Karpas-422 (cell line): ENCODE results near the gene CDH2. TPM values are rescaled to one million over a fixed set of nuclear protein-coding genes. Genes with fewer than 3 reads are reported as not detected.

Experiments used
- DNase-seq: peaks from one replicate; pipeline ENCODE4 v3.0.0-alpha.2; 2015
- H2AFZ ChIP-seq: fragments of 200-600 bp; sonication (generic); 2 replicates; pipeline ENCODE4 v1.6.1; 2014; ENCODE audit warnings: antibody characterized with exemption, low read length, mixed read lengths
- H3K27ac ChIP-seq: fragments of 200-600 bp; sonication (generic); 2 replicates; pipeline ENCODE4 v1.5.1; 2014; ENCODE audit warnings: mild to moderate bottlenecking, low read length, moderate library complexity
- H3K27me3 ChIP-seq: fragments of 200-600 bp; sonication (generic); 2 replicates; pipeline ENCODE4 v1.6.1; 2014; ENCODE audit warnings: low read length, mixed read lengths
- H3K36me3 ChIP-seq: fragments of 200-600 bp; sonication (generic); 2 replicates; pipeline ENCODE4 v1.6.1; 2014; ENCODE audit warnings: low read length, mixed read lengths; ENCODE audit not compliant: insufficient read depth
- H3K4me1 ChIP-seq: fragments of 200-600 bp; sonication (generic); 2 replicates; pipeline ENCODE4 v1.6.1; 2014; ENCODE audit warnings: mild to moderate bottlenecking, low read length, mixed read lengths
- H3K4me2 ChIP-seq: fragments of 200-600 bp; sonication (generic); 2 replicates; pipeline ENCODE4 v1.6.1; 2014; ENCODE audit warnings: low read length, low read depth, mild to moderate bottlenecking; ENCODE audit not compliant: poor library complexity, severe bottlenecking
- H3K4me3 ChIP-seq: fragments of 200-600 bp; sonication (generic); 2 replicates; pipeline ENCODE4 v1.5.1; 2014; ENCODE audit warnings: mild to moderate bottlenecking, antibody characterized with exemption, low read length, mixed read lengths
- H3K79me2 ChIP-seq: fragments of 200-600 bp; sonication (generic); 2 replicates; pipeline ENCODE4 v1.6.1; 2014; ENCODE audit warnings: mild to moderate bottlenecking, low read length, mixed read lengths
- H3K9ac ChIP-seq: fragments of 200-600 bp; sonication (generic); 2 replicates; pipeline ENCODE4 v1.6.0; 2014; ENCODE audit warnings: low read length
- H3K9me2 ChIP-seq: fragments of 200-600 bp; sonication (generic), shearing (Covaris generic); replicated peaks from 2 replicates; pipeline ENCODE4 v1.6.0; 2014; ENCODE audit warnings: mild to moderate bottlenecking, low read length, moderate library complexity; ENCODE audit not compliant: insufficient read depth
- H3K9me3 ChIP-seq: fragments of 300-700, 200-600 bp; sonication (generic); 2 replicates; pipeline ENCODE4 v1.6.1; 2014; ENCODE audit warnings: low read length, mixed read lengths
- H4K20me1 ChIP-seq: fragments of 200-600 bp; sonication (generic); 2 replicates; pipeline ENCODE4 v1.6.1; 2014; ENCODE audit warnings: mild to moderate bottlenecking, antibody characterized with exemption, low read length, low read depth; ENCODE audit not compliant: insufficient read depth
- total RNA-seq: library from RNA; depleted of rRNA; stranded (reverse); fragments of >200 nt; shearing (Covaris generic); gene quantifications from 2 replicates; pipeline ENCODE4 v1.2.3, GENCODE V29; 2014; ENCODE audit warnings: low replicate concordance

Gene CDH2
- total RNA-seq, 1 experiment from 2014 or later: not detected

DNA sequence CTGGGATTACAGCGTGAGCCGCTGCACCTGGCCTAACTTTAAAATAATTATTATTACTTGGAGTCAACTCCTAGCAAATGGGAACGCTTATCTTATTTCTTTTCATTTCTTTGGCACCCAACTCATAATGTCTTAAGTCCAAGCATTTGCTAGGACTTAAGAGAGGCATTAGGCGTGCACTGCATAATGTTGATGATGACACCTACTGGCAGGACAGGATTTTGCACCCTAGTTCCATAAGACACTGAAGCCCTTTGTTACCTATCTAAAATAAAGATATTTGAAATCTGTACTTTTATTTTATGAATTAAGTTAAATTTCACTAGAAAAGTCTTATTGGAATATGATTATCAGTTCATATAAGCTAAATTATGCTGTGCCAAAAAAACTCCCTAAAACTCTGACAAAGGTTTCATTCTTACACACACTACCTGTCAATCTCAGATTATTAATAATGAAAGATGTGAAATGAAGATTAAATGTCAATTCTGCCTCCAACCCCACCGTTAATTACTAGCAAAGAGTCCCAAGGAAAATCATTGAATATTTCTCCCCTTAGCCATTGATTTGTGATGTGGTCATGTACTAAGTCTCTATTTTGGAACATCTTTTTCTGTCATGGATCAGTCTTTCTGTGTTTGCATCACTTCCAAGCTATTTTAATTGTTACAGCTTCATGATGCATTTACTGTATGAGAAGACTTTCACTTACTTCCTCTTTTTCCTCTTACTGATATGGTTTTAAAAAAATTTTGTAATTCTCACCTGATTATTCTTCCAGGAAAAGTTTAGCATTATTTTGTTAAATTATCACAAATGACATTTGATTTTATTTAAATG, 12.7 kb upstream of the CDH2 start:
- Histone ChIP-seq H3K27me3 (no peaks in the 10 kb centered on the region), H4K20me1 (no peaks in the 10 kb centered on the region), H3K4me1 (no peaks in the 10 kb centered on the region), H3K27ac (no peak overlapping the region), H3K79me2 (no peaks in the 10 kb centered on the region), H3K4me2 (no peak overlapping the region), H3K9me3 (peaks cover 7% of the 10 kb centered on the region; the same call in 1 of the 2 replicates), H3K9me2 (no peaks in the 10 kb centered on the region), H2AFZ (no peak overlapping the region), H3K9ac (no peak overlapping the region), H3K36me3 (no peaks in the 10 kb centered on the region), H3K4me3 (no peak overlapping the region)
- DNase-seq: peak; percentile 82

DNA sequence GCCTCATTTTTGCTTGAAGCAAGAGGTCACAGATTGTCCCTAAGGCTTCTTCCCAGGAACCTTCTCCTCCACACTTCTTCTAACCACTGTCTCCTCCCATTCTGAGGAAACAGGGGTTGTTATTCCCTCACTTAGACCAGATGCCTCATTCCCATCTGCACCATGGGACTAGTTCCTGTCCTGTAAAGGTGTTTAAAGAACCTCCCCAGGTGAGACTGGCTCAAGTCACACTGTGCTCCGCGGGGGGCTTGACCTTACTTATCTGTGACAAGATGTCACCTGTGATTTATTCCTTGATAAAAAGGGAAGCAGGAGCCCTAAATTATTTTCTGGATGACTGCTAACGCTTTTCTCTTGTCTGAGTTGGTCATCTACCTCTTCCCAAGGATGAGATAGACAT, 8.2 kb upstream of the CDH2 start:
- Histone ChIP-seq H3K27ac (no peak overlapping the region), H3K9ac (no peak overlapping the region), H3K9me3 (peaks cover 5% of the 10 kb centered on the region; the same call in 1 of the 2 replicates), H4K20me1 (no peaks in the 10 kb centered on the region), H3K4me3 (no peak overlapping the region), H3K9me2 (no peaks in the 10 kb centered on the region), H3K4me1 (no peaks in the 10 kb centered on the region), H3K36me3 (no peaks in the 10 kb centered on the region), H3K79me2 (no peaks in the 10 kb centered on the region), H3K4me2 (no peak overlapping the region), H2AFZ (no peak overlapping the region), H3K27me3 (no peaks in the 10 kb centered on the region)
- DNase-seq: no peak

DNA sequence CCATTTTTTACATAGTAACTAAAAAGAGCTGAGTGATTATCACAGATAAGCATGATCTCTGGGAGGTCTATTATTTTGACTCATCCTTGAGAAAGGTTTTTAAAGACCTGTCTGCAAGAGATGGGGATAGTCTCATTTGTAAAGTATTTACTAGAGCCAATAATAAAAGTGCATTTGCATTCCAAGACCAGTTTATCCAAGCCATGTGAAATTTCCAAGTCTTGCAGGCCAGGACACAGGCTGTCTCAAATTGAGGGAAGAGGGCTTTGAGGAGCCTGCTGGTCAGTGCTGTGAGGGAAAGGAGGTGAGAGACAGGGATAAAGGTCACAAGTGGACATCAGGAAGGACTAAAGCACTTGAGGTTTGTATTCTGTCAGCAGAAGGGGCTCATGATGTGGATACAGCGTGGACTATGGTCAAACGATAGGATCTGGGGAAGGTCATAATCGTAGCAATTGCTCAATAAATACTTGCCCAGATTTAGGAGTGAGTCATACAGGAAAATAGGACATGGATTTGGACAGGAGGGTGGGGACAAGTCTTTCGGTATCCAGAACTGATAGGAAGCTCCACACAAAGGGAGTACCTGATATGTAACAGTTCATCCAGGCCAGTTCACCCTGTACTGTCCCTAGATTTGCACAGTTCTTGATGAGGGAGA, 6.6 kb upstream of the CDH2 start:
- H3K27me3 ChIP-seq: no peaks in the 10 kb centered on the region
- H3K27ac ChIP-seq: no peak overlapping the region

GRCh38 chr18:28181616-28182015, 4.7 kb upstream of the CDH2 start:
- Histone ChIP-seq H3K36me3 (no peaks in the 10 kb centered on the region), H3K27me3 (no peaks in the 10 kb centered on the region), H3K4me1 (no peaks in the 10 kb centered on the region), H3K9ac (no peak overlapping the region), H3K27ac (no peak overlapping the region), H3K9me2 (no peaks in the 10 kb centered on the region), H2AFZ (no peak overlapping the region), H3K4me2 (no peak overlapping the region), H3K79me2 (no peaks in the 10 kb centered on the region), H3K9me3 (peaks cover 9% of the 10 kb centered on the region; the same call in 1 of the 2 replicates), H4K20me1 (no peaks in the 10 kb centered on the region), H3K4me3 (no peak overlapping the region)
- no peak for DNase-seq

More for the DNA sequence above, 6.6 kb upstream of the CDH2 start:
- Histone ChIP-seq H3K36me3 (no peaks in the 10 kb centered on the region), H3K4me2 (no peak overlapping the region), H3K4me3 (no peak overlapping the region), H3K9ac (no peak overlapping the region), H2AFZ (no peak overlapping the region), H3K4me1 (no peaks in the 10 kb centered on the region), H4K20me1 (no peaks in the 10 kb centered on the region), H3K9me2 (no peaks in the 10 kb centered on the region), H3K79me2 (no peaks in the 10 kb centered on the region), H3K9me3 (peaks cover 9% of the 10 kb centered on the region; the same call in 1 of the 2 replicates)
- DNase-seq: no peak

DNA sequence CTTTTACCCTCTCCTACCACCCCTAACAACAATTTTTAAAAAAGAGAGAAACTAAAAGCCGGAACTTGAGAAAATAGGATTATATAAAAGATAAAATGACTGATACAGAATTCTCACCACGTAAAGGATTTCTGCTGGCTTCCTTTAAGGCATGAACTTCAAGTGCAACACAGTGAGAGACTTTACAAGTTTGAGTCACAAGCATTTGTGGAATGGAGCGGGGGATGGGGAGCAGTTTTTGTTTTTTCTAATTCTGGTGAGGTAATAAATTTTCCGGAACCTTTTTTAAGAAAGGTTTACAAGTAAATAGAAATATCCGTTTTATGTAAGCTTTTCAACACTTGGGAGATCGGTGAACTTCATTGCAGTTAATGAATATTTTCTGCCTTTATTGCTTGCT, 1.8 kb upstream of the CDH2 start:
- H3K27me3 ChIP-seq: no peaks in the 10 kb centered on the region
- no peak overlapping the region for H3K27ac ChIP-seq
- no peaks in the 10 kb centered on the region for H4K20me1 ChIP-seq
- H3K4me3 ChIP-seq: no peak overlapping the region
- H3K9ac ChIP-seq: no peak overlapping the region
- H2AFZ ChIP-seq: no peak overlapping the region
- no peak overlapping the region for H3K4me2 ChIP-seq
- H3K4me1 ChIP-seq: no peaks in the 10 kb centered on the region
- H3K9me3 ChIP-seq: peaks cover 4% of the 10 kb centered on the region
- H3K79me2 ChIP-seq: no peaks in the 10 kb centered on the region
- no peaks in the 10 kb centered on the region for H3K36me3 ChIP-seq
- DNase-seq: no peak
- no peaks in the 10 kb centered on the region for H3K9me2 ChIP-seq

- no peak for DNase-seq
- Histone ChIP-seq H2AFZ (no peak overlapping the region), H3K36me3 (no peaks in the 10 kb centered on the region), H3K4me2 (no peak overlapping the region), H3K27ac (no peak overlapping the region), H3K4me1 (no peaks in the 10 kb centered on the region), H3K9me2 (no peaks in the 10 kb centered on the region), H3K27me3 (no peaks in the 10 kb centered on the region), H3K4me3 (no peak overlapping the region), H4K20me1 (no peaks in the 10 kb centered on the region), H3K9ac (no peak overlapping the region), H3K79me2 (no peaks in the 10 kb centered on the region), H3K9me3 (peaks cover 4% of the 10 kb centered on the region)
Measured at GRCh38 chr18:28177828-28178635, 1.1 kb upstream of the CDH2 start.

DNA sequence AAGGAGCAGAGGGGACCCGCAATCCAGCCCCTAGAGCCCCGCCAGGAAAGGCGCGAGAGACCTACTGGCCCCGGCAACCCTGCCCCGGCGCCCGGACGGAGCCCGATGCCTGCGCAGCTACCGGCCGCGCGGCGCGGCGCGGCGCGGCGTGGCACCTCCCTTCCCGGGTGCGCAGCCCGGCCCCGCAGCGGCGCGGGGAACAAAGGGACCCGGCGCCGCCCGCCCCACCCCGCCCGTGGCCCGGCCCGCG, 307 bp downstream of the CDH2 start:
- Histone ChIP-seq H3K4me1 (no peaks in the 10 kb centered on the region), H3K36me3 (no peaks in the 10 kb centered on the region), H3K9me2 (no peaks in the 10 kb centered on the region), H4K20me1 (no peaks in the 10 kb centered on the region), H2AFZ (no peak overlapping the region), H3K27me3 (no peaks in the 10 kb centered on the region), H3K79me2 (no peaks in the 10 kb centered on the region), H3K9me3 (peaks cover 7% of the 10 kb centered on the region), H3K4me3 (no peak overlapping the region), H3K27ac (no peak overlapping the region), H3K9ac (no peak overlapping the region), H3K4me2 (no peak overlapping the region)
- no peak for DNase-seq
